Esophagus mucosa (tissue), 1 donor: ENCODE results near the gene CDC42BPG. TPM values are rescaled to one million over a fixed set of nuclear protein-coding genes. Genes with fewer than 3 reads are reported as not detected.

Source experiments
- ATAC-seq: fragments of 200-7000 bp; cut with Tn5 transposase; one replicate; pipeline ENCODE4 v1.9.1; 2020
- total RNA-seq: library from RNA; stranded (reverse); gene quantifications from one replicate; pipeline ENCODE4 v1.2.4, GENCODE V29; 2023
- donor health status: DM: yes; HTN: yes; CAD: no.

Gene CDC42BPG
- total RNA-seq, 1 donor from 2014 or later = 20.5 TPM

- peak; percentile 64 for ATAC-seq
These were observed 56.7 kb downstream of the CDC42BPG start for GRCh38 chr11:64787526-64788320.

DNA sequence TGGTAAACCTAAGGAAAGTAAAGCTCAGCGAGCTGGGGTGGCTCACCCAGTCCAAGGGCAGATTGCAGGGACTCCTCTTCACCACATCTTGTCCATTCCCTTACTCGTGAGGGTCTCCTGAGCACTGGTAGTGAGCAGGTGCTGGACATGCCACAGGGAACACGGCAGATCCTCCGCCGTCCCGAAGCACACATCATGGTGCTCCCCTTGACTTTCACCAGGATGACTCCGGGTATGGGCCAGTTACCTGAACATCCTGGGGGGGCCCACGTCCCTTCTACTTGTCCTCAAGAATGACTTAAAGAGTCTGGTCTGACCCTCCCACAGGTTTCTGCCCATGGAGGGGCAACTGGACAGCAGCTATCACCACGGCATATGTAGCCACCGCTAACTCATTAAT, 58.1 kb downstream of the CDC42BPG start:
- no peak for ATAC-seq

DNA sequence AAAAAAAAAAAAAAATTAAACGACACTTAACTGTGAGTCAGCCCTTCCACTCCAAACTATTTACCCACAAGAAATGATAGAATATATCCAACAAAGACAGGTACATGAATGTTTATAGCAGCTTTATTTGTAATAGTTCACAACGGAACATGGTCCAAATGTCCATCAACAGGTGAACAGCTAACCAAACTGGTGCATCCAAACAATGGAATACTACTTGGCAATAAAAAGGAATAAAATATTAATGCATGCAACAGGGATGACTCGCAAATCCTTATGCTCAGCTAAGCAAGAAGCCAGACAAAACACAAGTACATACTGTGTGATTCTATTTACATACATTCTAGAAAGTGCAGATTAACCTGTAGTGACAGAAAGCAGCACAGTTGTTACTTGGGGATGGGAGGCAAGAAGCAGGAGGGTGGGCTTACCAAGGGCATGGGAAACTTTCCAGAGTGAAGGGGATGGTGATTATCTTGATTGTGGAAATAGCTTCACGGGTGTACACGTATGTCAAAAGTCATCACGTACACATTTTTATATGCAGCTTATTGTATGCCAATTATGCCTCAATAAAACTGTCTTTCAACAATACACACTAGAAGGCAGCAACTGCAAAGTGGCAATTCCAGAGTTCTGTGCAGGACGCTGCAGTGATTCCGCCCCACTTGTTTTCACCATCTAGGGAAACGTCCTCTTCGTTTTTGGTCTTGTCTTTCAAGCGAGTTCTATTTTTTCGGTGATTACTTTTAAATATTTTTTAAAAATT, 59.5 kb downstream of the CDC42BPG start:
- ATAC-seq = no peak

DNA sequence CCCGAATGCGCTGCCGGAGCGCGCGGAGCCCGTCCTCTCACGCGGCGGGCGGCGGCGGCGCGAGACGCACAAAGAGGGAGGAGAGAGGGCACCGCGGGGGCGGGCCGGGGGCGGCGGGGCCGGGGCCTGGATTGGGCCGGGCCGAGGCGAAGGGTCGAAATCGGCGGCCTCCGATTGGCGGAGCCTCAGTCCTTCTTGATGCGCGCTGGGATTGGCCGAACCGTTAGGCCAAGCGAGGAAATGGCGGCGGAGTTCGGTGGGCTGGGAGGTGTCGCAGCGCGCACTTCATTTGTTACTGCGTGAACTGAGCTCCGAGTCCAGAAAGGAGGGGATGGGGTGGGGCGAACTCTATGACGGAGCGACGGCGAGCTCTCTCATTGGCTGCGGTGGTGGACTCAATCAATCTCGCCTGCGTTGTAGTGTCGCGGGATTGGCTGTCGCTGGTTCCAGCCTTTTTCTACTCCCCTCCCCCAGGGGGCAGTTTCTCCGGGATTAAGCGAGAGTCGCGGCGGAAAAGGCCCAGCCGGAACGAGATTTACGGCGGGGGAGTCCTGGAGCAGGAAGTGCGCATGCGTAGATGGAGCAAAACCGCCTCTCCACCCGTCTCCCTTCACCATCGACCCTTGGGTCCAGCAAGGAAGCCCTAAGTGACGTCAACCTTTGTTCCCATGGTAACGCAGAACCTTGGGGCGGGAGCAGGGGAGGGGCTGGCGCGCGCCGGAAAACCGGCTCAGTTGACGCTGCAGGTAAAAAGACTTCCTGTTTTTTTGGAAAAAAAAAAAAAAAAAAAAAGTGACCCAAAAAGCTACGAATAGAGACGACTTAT, 65.8 kb downstream of the CDC42BPG start, which contains the start of gene SF1:
Gene SF1 (minus strand): TSS at position 70 of the 826 bp plus-strand sequence. CDS start 150 bp downstream, outside the sequence.
- ATAC-seq = peak; percentile 94

DNA sequence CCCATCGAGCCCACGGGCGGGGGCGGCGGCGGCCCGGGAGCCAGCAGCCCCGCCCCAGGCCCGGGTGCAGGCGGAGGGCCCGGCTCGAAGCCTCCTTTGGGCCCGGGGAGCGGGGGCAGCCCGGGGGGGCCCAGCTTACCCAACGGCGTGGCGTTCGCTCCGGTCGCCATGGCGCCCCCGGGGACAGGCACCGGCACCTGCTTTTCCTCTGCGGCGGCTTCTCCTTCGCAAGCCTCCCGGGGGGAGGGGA, 66.3 kb downstream of the CDC42BPG start:
- ATAC-seq = peak; percentile 11

- peak; percentile 42 for ATAC-seq
These were observed 66.8 kb downstream of the CDC42BPG start for GRCh38 chr11:64777449-64778222.

GRCh38 chr11:64776875-64777274, 67.6 kb downstream of the CDC42BPG start:
- no peak for ATAC-seq

DNA sequence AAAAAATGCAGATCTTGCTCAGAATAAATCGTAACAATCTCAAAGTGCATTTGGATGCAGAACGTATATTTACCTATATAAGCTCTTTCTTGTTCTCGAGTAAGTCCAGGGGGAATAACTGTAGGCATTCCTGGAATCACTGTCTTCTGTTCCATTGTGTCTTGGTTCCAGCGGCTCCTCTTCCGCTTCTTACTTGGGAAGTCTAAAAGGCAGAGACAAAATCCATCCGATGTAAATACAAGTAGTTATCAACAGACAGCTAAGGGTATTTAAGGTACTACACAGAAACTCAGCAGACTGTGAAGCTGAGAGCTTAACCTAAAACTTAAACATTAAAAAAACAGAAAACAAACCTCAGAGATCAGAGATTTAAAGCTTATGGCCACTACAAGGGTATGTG, 68.0 kb downstream of the CDC42BPG start:
- no peak for ATAC-seq

GRCh38 chr11:64774144-64774543, 70.3 kb downstream of the CDC42BPG start:
- ATAC-seq = no peak

Other genes starting within 250 kb of the CDC42BPG start
- 0.12 TPM for gene NRXN2, start 121.5 kb downstream of the CDC42BPG start, total RNA-seq
- gene RASGRP2, start 100.5 kb downstream of the CDC42BPG start, total RNA-seq = 1.1 TPM
- 0.44 TPM for gene PYGM, start 84.7 kb downstream of the CDC42BPG start, total RNA-seq
- gene SF1, start 66.1 kb downstream of the CDC42BPG start, total RNA-seq = 129 TPM
- 5.4 TPM for gene MAP4K2, start 41.4 kb downstream of the CDC42BPG start, total RNA-seq
- gene MEN1, start 34.1 kb downstream of the CDC42BPG start, total RNA-seq = 15.6 TPM
- 25.6 TPM for gene EHD1, start 34.0 kb upstream of the CDC42BPG start, total RNA-seq
- gene ATG2A, start 72.6 kb upstream of the CDC42BPG start, total RNA-seq = 10.7 TPM
- gene PPP2R5B, start 80.0 kb upstream of the CDC42BPG start, total RNA-seq = 7.0 TPM
- not detected for gene GPHA2, start 91.2 kb upstream of the CDC42BPG start, total RNA-seq
- not detected for gene MAJIN, start 127.5 kb upstream of the CDC42BPG start, total RNA-seq
- gene BATF2, start 152.3 kb upstream of the CDC42BPG start, total RNA-seq = not detected
- 43.9 TPM for gene ARL2, start 169.5 kb upstream of the CDC42BPG start, total RNA-seq
- gene SNX15, start 182.8 kb upstream of the CDC42BPG start, total RNA-seq = 12.2 TPM
- 11.3 TPM for gene SAC3D1, start 196.6 kb upstream of the CDC42BPG start, total RNA-seq
- gene NAALADL1, start 213.9 kb upstream of the CDC42BPG start, total RNA-seq = 2.7 TPM
- 14.1 TPM for gene CDCA5, start 239.4 kb upstream of the CDC42BPG start, total RNA-seq
- gene ZFPL1, start 239.6 kb upstream of the CDC42BPG start, total RNA-seq = 25.7 TPM